ENCODE results near the gene PTCD2. TPM values are rescaled to one million over a fixed set of nuclear protein-coding genes. Genes with fewer than 3 reads are reported as not detected.

PTCD2 gene
- total and polyA plus RNA-seq, 4 experiments from 2014 or later, result 4.1 to 12.0 (median 8.9) TPM

DNA sequence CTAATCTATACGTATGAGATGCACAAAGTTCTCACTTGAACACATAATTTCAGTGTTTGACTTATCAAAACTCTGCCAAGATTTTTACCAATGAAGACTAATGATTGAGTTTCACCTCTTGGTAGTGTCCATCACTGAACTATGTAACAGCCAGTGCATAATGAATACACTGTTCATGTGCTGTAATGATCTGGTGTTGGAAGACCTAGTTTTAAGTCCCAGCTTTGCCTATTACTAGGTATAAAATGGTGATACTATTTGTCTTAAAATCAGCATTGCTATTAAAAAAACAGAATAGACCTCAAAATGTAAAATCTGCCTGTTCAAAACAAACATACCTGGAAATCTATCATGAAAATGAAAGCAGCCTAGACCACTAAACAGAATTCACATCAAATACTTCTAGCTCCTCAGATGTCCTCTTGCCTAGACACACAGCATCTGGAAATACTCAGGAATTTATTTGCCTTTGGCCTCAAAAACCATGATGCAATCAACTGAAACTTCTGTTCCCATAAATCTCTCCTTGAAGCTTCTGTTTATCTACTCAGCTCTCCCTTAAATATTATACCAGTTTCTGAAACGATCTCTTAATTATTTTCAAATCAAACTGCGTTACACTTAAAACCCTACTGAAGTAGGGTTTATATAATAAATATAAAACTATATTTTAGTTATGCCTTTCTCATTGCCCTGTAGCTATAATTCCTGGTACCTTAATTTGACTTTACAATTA is 38.2 kb upstream of the PTCD2 start:
- peaks cover 0 to 5% (median 2%) of the 10 kb centered on the region in 4 donors for H3K4me1 Mint-ChIP-seq
- H3K27me3 Mint-ChIP-seq, result no peaks in the 10 kb centered on the region
- H3K27me3 ChIP-seq (ENCODE audit: insufficient read depth, low read length), result no peaks in the 10 kb centered on the region
- H3K9me3 ChIP-seq (ENCODE audit: control insufficient read depth in 1 of 2, low read length in 2 of 2), result no peaks in the 10 kb centered on the region
- CTCF ChIA-PET (ENCODE audit: partially characterized antibody), result interaction anchor here (1.2 to 1.8 kb wide), 4 partner anchors 10 to 26 kb away, joined by 4 to 5 read pairs (median 5); no protein-coding TSS in a partner anchor
- no peaks in the 10 kb centered on the region for H3K4me1 ChIP-seq (ENCODE audit: insufficient read depth, low read length)
- H3K36me3 ChIP-seq (ENCODE audit: insufficient read depth, low read length), result no peaks in the 10 kb centered on the region
- H3K27ac ChIP-seq (ENCODE audit: low read depth, low read length), result no peak overlapping the region
- no peak overlapping the region for H3K4me3 ChIP-seq (ENCODE audit: low read length in 2 of 2)
- POLR2A ChIA-PET (ENCODE audit: partially characterized antibody), result no interaction called here
- DNase-seq, result no peak
- peak overlapping the region in 1 of 7 donors; percentile 33 for H3K27ac Mint-ChIP-seq
- intact Hi-C loops (cut with micrococcal nuclease), result no loop called here
- H3K36me3 Mint-ChIP-seq, result peaks cover 37 to 54% of the 10 kb centered on the region in 2 donors
- no peak overlapping the region for H3K4me3 Mint-ChIP-seq
- peaks cover 0 to 2% (median 0%) of the 10 kb centered on the region in 8 donors for H3K9me3 Mint-ChIP-seq

DNA sequence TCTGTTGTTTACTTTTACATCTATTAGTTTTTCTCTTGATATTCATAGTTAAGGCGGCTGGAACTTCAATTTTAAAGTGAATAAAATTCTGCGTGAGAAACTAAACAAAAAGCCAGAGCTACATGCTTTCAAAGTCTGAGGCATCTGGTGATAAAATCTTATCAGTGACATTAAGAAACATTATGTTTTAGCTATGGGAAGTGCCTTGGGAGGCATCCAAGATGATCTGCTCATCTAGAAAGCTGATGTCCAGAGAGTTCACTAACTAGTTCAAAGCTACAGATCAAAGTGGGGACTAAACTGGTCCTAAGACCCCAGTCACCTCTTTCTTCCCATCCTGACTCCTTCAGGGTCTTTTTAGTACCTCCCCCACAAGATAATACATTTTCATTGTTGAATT is 37.3 kb upstream of the PTCD2 start:
- H3K27me3 Mint-ChIP-seq, result no peaks in the 10 kb centered on the region
- peaks cover 33 to 50% of the 10 kb centered on the region in 2 donors for H3K36me3 Mint-ChIP-seq
- peaks cover 0 to 2% (median 0%) of the 10 kb centered on the region in 8 donors for H3K9me3 Mint-ChIP-seq
- Histone ChIP-seq H3K27ac (ENCODE audit: low read depth, low read length) (no peak overlapping the region), H3K9me3 (ENCODE audit: control insufficient read depth in 1 of 2, low read length in 2 of 2) (no peaks in the 10 kb centered on the region), H3K36me3 (ENCODE audit: insufficient read depth, low read length) (no peaks in the 10 kb centered on the region), H3K27me3 (ENCODE audit: insufficient read depth, low read length) (no peaks in the 10 kb centered on the region), H3K4me1 (ENCODE audit: insufficient read depth, low read length) (no peaks in the 10 kb centered on the region), H3K4me3 (ENCODE audit: low read length in 2 of 2) (no peak overlapping the region)
- H3K4me3 Mint-ChIP-seq, result no peak overlapping the region
- intact Hi-C loops (cut with micrococcal nuclease), result no loop called here
- no peak for DNase-seq
- CTCF ChIA-PET (ENCODE audit: partially characterized antibody), result interaction anchor here (1.2 to 1.8 kb wide), 4 partner anchors 11 to 26 kb away, joined by 4 to 5 read pairs (median 5); no protein-coding TSS in a partner anchor
- H3K4me1 Mint-ChIP-seq, result peaks cover 0 to 3% (median 1%) of the 10 kb centered on the region in 4 donors
- H3K27ac Mint-ChIP-seq, result peak overlapping the region in 1 of 7 donors; percentile 54
- POLR2A ChIA-PET (ENCODE audit: partially characterized antibody), result no interaction called here

DNA sequence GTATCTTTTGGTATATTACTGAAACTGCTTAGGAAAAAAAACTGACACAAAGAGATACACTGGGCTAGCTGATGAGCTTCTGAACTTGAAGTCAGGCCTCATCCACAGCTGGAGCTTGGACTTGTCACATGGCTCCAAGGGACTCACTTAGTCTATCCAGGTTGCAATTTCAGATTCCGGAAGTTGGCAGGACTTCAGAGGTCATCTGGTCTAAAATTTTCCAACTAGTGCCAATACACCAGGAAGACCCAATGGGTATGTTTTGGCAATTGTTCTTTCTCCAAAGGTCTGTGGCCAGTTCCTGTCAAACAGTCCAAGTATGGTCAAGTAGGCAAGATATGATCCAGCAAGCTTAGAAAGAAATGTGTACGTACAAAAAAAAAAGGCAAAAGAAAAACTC is 36.8 kb upstream of the PTCD2 start:
- Histone ChIP-seq H3K27me3 (ENCODE audit: insufficient read depth, low read length) (no peaks in the 10 kb centered on the region), H3K4me1 (ENCODE audit: insufficient read depth, low read length) (no peaks in the 10 kb centered on the region), H3K4me3 (ENCODE audit: low read length in 2 of 2) (no peak overlapping the region), H3K9me3 (ENCODE audit: control insufficient read depth in 1 of 2, low read length in 2 of 2) (no peaks in the 10 kb centered on the region), H3K36me3 (ENCODE audit: insufficient read depth, low read length) (no peaks in the 10 kb centered on the region), H3K27ac (ENCODE audit: low read depth, low read length) (no peak overlapping the region)
- peaks cover 35 to 51% of the 10 kb centered on the region in 2 donors for H3K36me3 Mint-ChIP-seq
- ChIA-PET CTCF (ENCODE audit: partially characterized antibody) (interaction anchor here (1.2 to 1.8 kb wide), 2 partner anchors 14 to 21 kb away, joined by 5 read pairs; no protein-coding TSS in a partner anchor), POLR2A (ENCODE audit: partially characterized antibody) (no interaction called here)
- no peak overlapping the region for H3K27ac Mint-ChIP-seq
- peaks cover 0 to 1% (median 0%) of the 10 kb centered on the region in 8 donors for H3K9me3 Mint-ChIP-seq
- H3K4me3 Mint-ChIP-seq, result no peak overlapping the region
- intact Hi-C loops (cut with micrococcal nuclease), result no loop called here
- no peak for DNase-seq
- no peaks in the 10 kb centered on the region for H3K27me3 Mint-ChIP-seq
- H3K4me1 Mint-ChIP-seq, result peaks cover 0 to 3% (median 1%) of the 10 kb centered on the region in 4 donors

DNA sequence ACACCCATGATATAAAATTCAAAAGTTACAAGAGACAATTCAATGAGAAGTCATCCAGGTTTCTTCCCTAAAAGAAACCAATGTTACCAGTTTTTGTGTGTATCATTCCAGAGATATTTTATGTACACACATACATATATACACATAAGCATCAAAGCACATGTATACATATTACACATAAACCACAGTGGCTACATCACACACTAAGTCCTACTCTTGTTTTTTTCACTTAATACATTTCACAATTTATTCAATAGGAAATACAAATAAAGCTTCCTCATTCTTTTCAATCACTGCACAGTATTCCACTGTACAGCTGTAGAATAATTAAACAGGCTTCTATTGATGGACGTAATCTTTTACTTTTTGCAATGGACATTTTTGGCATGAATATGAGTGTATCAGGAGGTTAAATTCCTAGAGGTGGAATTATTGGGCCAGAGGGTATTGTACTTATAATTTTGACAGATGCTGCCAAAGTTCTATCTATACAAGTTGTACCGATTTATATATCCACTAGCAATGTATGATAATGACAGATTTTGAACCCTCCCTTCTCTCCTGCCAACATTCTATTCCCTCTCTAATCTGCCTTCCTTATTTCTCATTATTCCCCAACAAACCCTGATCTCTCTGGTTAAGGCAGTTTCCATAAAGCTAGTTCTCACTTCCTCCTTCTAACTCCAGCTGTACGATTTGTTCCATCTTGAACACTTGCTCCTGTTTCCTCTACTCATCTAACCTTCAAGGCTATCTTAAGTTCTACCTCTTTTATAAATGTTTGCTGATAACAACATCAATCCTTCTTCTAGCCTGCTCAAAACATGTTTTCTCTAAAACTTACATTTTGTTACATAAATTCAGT is 35.4 kb upstream of the PTCD2 start:
- CTCF ChIA-PET (ENCODE audit: partially characterized antibody), result interaction anchor here (0.9 kb wide), 1 partner anchor 14 kb away, joined by 4 read pairs; no protein-coding TSS in a partner anchor
- peaks cover 0 to 3% (median 0%) of the 10 kb centered on the region in 4 donors for H3K4me1 Mint-ChIP-seq
- DNase-seq, result no peak
- H3K9me3 Mint-ChIP-seq, result no peaks in the 10 kb centered on the region
- H3K36me3 Mint-ChIP-seq, result peaks cover 39 to 49% of the 10 kb centered on the region in 2 donors
- H3K9me3 ChIP-seq (ENCODE audit: control insufficient read depth in 1 of 2, low read length in 2 of 2), result no peaks in the 10 kb centered on the region
- H3K36me3 ChIP-seq (ENCODE audit: insufficient read depth, low read length), result no peaks in the 10 kb centered on the region
- no peaks in the 10 kb centered on the region for H3K27me3 ChIP-seq (ENCODE audit: insufficient read depth, low read length)
- H3K4me3 ChIP-seq (ENCODE audit: low read length in 2 of 2), result no peak overlapping the region
- H3K4me3 Mint-ChIP-seq, result no peak overlapping the region
- no peaks in the 10 kb centered on the region for H3K27me3 Mint-ChIP-seq
- intact Hi-C loops (cut with micrococcal nuclease), result no loop called here
- H3K4me1 ChIP-seq (ENCODE audit: insufficient read depth, low read length), result no peaks in the 10 kb centered on the region
- H3K27ac Mint-ChIP-seq, result peak overlapping the region in 2 of 7 donors; percentile 3 to 15
- no peak overlapping the region for H3K27ac ChIP-seq (ENCODE audit: low read depth, low read length)
- POLR2A ChIA-PET (ENCODE audit: partially characterized antibody), result no interaction called here

DNA sequence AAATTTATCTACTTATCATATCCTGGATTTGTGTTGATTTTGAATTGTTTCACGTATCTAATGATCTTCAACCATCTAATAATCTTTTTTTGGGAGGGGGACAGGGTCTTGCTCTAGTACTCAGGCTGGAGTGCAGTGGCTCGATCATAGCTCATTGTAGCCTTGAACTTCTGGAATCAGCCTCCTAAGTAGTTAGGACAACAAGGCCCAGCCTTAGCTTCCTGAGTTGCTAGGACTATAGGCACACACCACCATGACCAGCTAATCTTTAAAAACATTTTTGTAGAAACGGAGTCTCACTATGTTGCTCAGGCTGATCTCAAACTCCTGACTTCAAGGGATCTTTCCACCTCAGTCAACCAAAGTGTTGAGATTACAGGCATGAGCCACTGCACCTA is 34.8 kb upstream of the PTCD2 start:
- Mint-ChIP-seq H3K4me3 (no peak overlapping the region), H3K27ac (no peak overlapping the region), H3K4me1 (peaks cover 0 to 3% (median 0%) of the 10 kb centered on the region in 4 donors), H3K27me3 (no peaks in the 10 kb centered on the region), H3K36me3 (peaks cover 45 to 53% of the 10 kb centered on the region in 2 donors), H3K9me3 (no peaks in the 10 kb centered on the region)
- POLR2A ChIA-PET (ENCODE audit: partially characterized antibody), result no interaction called here
- no peaks in the 10 kb centered on the region for H3K27me3 ChIP-seq (ENCODE audit: insufficient read depth, low read length)
- no peak overlapping the region for H3K27ac ChIP-seq (ENCODE audit: low read depth, low read length)
- H3K4me1 ChIP-seq (ENCODE audit: insufficient read depth, low read length), result no peaks in the 10 kb centered on the region
- no peak for DNase-seq
- H3K36me3 ChIP-seq (ENCODE audit: insufficient read depth, low read length), result no peaks in the 10 kb centered on the region
- CTCF ChIA-PET (ENCODE audit: partially characterized antibody), result interaction anchor here (0.9 kb wide), 1 partner anchor 14 kb away, joined by 4 read pairs; no protein-coding TSS in a partner anchor
- H3K9me3 ChIP-seq (ENCODE audit: control insufficient read depth in 1 of 2, low read length in 2 of 2), result no peaks in the 10 kb centered on the region
- intact Hi-C loops (cut with micrococcal nuclease), result no loop called here
- no peak overlapping the region for H3K4me3 ChIP-seq (ENCODE audit: low read length in 2 of 2)

DNA sequence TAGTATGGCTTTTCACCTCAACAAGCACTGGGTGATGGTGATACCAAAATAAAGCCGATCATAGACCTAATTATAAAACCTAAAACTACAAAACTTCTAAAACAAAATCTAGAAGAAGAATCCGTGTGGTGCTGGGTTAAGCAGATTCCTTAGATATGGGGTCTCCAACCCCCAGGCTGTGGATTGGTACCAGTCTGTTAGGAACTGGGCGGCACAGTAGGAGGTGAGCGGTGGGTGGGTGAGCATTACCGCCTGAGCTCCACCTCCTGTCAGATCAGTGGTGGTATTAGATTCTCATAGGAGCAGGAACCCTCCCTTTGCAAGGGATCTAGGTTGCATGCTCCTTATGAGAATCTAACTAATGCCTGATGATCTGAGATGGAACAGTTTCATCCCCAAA is 33.4 kb upstream of the PTCD2 start:
- ChIA-PET POLR2A (ENCODE audit: partially characterized antibody) (no interaction called here), CTCF (ENCODE audit: partially characterized antibody) (interaction anchor here (2.7 kb wide), 1 partner anchor 22 kb away, joined by 8 read pairs; no protein-coding TSS in a partner anchor)
- no peak overlapping the region for H3K4me3 ChIP-seq (ENCODE audit: low read length in 2 of 2)
- Mint-ChIP-seq H3K4me3 (no peak overlapping the region), H3K9me3 (no peaks in the 10 kb centered on the region), H3K4me1 (peaks cover 0 to 3% (median 0%) of the 10 kb centered on the region in 4 donors), H3K27ac (no peak overlapping the region), H3K36me3 (peaks cover 46 to 52% of the 10 kb centered on the region in 2 donors), H3K27me3 (no peaks in the 10 kb centered on the region)
- H3K4me1 ChIP-seq (ENCODE audit: insufficient read depth, low read length), result no peaks in the 10 kb centered on the region
- H3K27me3 ChIP-seq (ENCODE audit: insufficient read depth, low read length), result no peaks in the 10 kb centered on the region
- no peak overlapping the region for H3K27ac ChIP-seq (ENCODE audit: low read depth, low read length)
- DNase-seq, result no peak
- intact Hi-C loops (cut with micrococcal nuclease), result no loop called here
- no peaks in the 10 kb centered on the region for H3K9me3 ChIP-seq (ENCODE audit: control insufficient read depth in 1 of 2, low read length in 2 of 2)
- H3K36me3 ChIP-seq (ENCODE audit: insufficient read depth, low read length), result no peaks in the 10 kb centered on the region

DNA sequence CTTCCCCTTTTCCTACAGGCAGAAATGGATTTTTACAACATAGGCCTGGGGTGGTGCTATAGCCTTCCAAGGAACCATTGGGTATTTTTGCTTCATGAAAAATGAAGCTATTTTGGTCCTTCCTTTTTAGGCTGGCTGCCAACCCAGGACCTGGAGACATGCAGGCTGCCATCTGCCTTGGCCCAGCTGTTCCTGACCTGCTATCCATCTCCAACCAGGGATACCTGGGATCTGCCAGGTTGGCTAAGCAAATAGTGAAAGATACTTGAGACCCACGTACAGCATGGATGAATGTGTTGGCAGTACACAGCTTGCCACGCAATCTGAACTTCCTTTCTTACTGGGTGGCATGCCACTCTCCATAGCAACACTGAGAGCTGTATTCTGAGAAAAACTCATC is 31.2 kb upstream of the PTCD2 start:
- Histone ChIP-seq H3K4me3 (ENCODE audit: low read length in 2 of 2) (no peak overlapping the region), H3K36me3 (ENCODE audit: insufficient read depth, low read length) (peaks cover 8% of the 10 kb centered on the region), H3K27ac (ENCODE audit: low read depth, low read length) (no peak overlapping the region), H3K27me3 (ENCODE audit: insufficient read depth, low read length) (no peaks in the 10 kb centered on the region), H3K9me3 (ENCODE audit: control insufficient read depth in 1 of 2, low read length in 2 of 2) (no peaks in the 10 kb centered on the region), H3K4me1 (ENCODE audit: insufficient read depth, low read length) (no peaks in the 10 kb centered on the region)
- Mint-ChIP-seq H3K4me3 (no peak overlapping the region), H3K36me3 (peaks cover 40 to 48% of the 10 kb centered on the region in 2 donors), H3K27ac (no peak overlapping the region), H3K4me1 (peaks cover 0 to 3% (median 0%) of the 10 kb centered on the region in 4 donors), H3K27me3 (no peaks in the 10 kb centered on the region), H3K9me3 (no peaks in the 10 kb centered on the region)
- CTCF ChIA-PET (ENCODE audit: partially characterized antibody), result interaction anchor here (1.7 to 2.7 kb wide), 2 partner anchors 13 to 19 kb away, joined by 3 to 8 read pairs; no protein-coding TSS in a partner anchor
- POLR2A ChIA-PET (ENCODE audit: partially characterized antibody), result no interaction called here
- intact Hi-C loops (cut with micrococcal nuclease), result no loop called here
- no peak for DNase-seq
